Right ventricle myocardium superior (tissue), 1 donor: ENCODE data around the gene P2RX7. TPM values are rescaled to one million over a fixed set of nuclear protein-coding genes. Genes with fewer than 3 reads are reported as not detected.
"Not testable (repeated sequence)": the region's sequence is repeated elsewhere in the genome, so short reads cannot be mapped to it uniquely, and the experiment has no call there.

Experiments used
- ATAC-seq: fragments of 200-7000 bp; cut with Tn5 transposase; one replicate; pipeline ENCODE4 v1.9.1; 2020; ENCODE audit warnings: mild to moderate bottlenecking; ENCODE audit not compliant: poor library complexity
- DNase-seq: peaks from one replicate; pipeline ENCODE4 v3.0.0-alpha.2; 2020
- intact Hi-C: fragments of 100-400 bp; cut with DNase I; formaldehyde crosslinking; loops from one replicate; pipeline ENCODE4 v1.11.2; 2022
- total RNA-seq: library from RNA; stranded (reverse); fragmentation: NEBNext Ultra II Directional; extraction: Animal tissue kit (Norgen Biotek cat#: 25700); gene quantifications from one replicate; pipeline ENCODE4 v1.2.1, GENCODE V29; 2021
- donor health status: DM: no; HTN: yes; CAD: no; lungs with severe emphysema.

Gene P2RX7
- total RNA-seq, 1 donor from 2014 or later = 1.7 TPM

GRCh38 chr12:121188227-121188626 lies 55.6 kb downstream of the P2RX7 start:
- intact Hi-C loops = no loop called here
- DNase-seq (no peak), ATAC-seq (no peak)

- ATAC-seq (no peak), DNase-seq (no peak)
- intact Hi-C loops = no loop called here
Observed at GRCh38 chr12:121189131-121189530, 56.5 kb downstream of the P2RX7 start.

- ATAC-seq = no peak
- intact Hi-C loops = no loop called here
Observed at GRCh38 chr12:121189619-121190155, 57.0 kb downstream of the P2RX7 start.

GRCh38 chr12:121190523-121191031 lies 57.9 kb downstream of the P2RX7 start:
- DNase-seq (no peak), ATAC-seq (no peak)
- intact Hi-C loops = no loop called here

More at GRCh38 chr12:121189619-121190155, 57.0 kb downstream of the P2RX7 start:
- no peak for DNase-seq

- DNase-seq (no peak), ATAC-seq (no peak)
- intact Hi-C loops = no loop called here
Observed at GRCh38 chr12:121191151-121191550, 58.5 kb downstream of the P2RX7 start.

GRCh38 chr12:121196902-121197301 lies 64.2 kb downstream of the P2RX7 start:
- ATAC-seq (peak; percentile 56), DNase-seq (no peak)
- intact Hi-C loops = no loop called here

- intact Hi-C loops = no loop called here
- DNase-seq (no peak), ATAC-seq (no peak)
Observed at GRCh38 chr12:121198949-121199348, 66.3 kb downstream of the P2RX7 start.

- DNase-seq, intact Hi-C loops, ATAC-seq: not testable (repeated sequence)
Observed at GRCh38 chr12:121201140-121201539, 68.5 kb downstream of the P2RX7 start.

GRCh38 chr12:121202407-121203355 lies 70.0 kb downstream of the P2RX7 start:
- intact Hi-C loops = no loop called here
- peak; percentile 62 for ATAC-seq
- DNase-seq = no peak

GRCh38 chr12:121203482-121203881 lies 70.8 kb downstream of the P2RX7 start:
- intact Hi-C loops = no loop called here
- ATAC-seq (no peak), DNase-seq (no peak)

- ATAC-seq = no peak
Observed at GRCh38 chr12:121205491-121205890, 72.8 kb downstream of the P2RX7 start.

GRCh38 chr12:121208571-121208970 lies 75.9 kb downstream of the P2RX7 start:
- ATAC-seq, DNase-seq, intact Hi-C loops: not testable (repeated sequence)

More at GRCh38 chr12:121205491-121205890, 72.8 kb downstream of the P2RX7 start:
- DNase-seq = no peak
- intact Hi-C loops = no loop called here

- no peak for DNase-seq
- intact Hi-C loops = no loop called here
- no peak for ATAC-seq
Observed at GRCh38 chr12:121209221-121209620, 76.5 kb downstream of the P2RX7 start.

GRCh38 chr12:121209624-121210572 lies 77.2 kb downstream of the P2RX7 start, which contains the start of gene P2RX4:
P2RX4 (plus strand) TSS chr12:121210129; CDS start chr12:121210165, 36 bp downstream.
- ATAC-seq = peak; percentile 92
- intact Hi-C loops = no loop called here
- DNase-seq = peak; percentile 91

- ATAC-seq (no peak), DNase-seq (no peak)
- intact Hi-C loops = no loop called here
Observed at GRCh38 chr12:121212875-121213274, 80.2 kb downstream of the P2RX7 start.

- intact Hi-C loops = no loop called here
- no peak for ATAC-seq
- DNase-seq = no peak
Observed at GRCh38 chr12:121214166-121214777, 81.6 kb downstream of the P2RX7 start.

GRCh38 chr12:121214855-121215745 lies 82.4 kb downstream of the P2RX7 start:
- ATAC-seq (peak; percentile 54), DNase-seq (no peak)
- intact Hi-C loops = no loop called here
